Spleen (tissue), 11 donors: Measurements from ENCODE around the gene ADARB2. TPM values are rescaled to one million over a fixed set of nuclear protein-coding genes. Genes with fewer than 3 reads are reported as not detected.
A peak's percentile ranks its signal among the peaks of the same experiment; 100 is the strongest.

ENCODE experiments used
- DNase-seq: peaks from one replicate; pipeline ENCODE4 v3.0.0-alpha.2; 2020
- H3K27ac ChIP-seq, 8 donors: fragments of 200-600 bp; sonication (generic) in 7 of 8; 1 replicate in 4 of 8; 2 replicates in 4 of 8; pipeline versions ENCODE4 v1.5.0 to v1.8.0; 2016 to 2021; ENCODE audit warnings: inconsistent platforms in 4 of 8, mild to moderate bottlenecking in 4 of 8, moderate library complexity in 1 of 8
- H3K27me3 ChIP-seq, 7 donors: fragments of 200-600 bp; sonication (generic) in 6 of 7; replicated peaks in 1 of 7; 1 replicate in 4 of 7; 2 replicates in 3 of 7; pipeline versions ENCODE4 v1.5.0 to v1.8.0; 2016 to 2021; ENCODE audit warnings: inconsistent platforms in 3 of 7, mild to moderate bottlenecking in 1 of 7
- H3K36me3 ChIP-seq, 6 donors: fragments of 200-600 bp; sonication (generic) in 5 of 6; 1 replicate in 4 of 6; 2 replicates in 2 of 6; pipeline versions ENCODE4 v1.5.0 to v1.8.0; 2016 to 2021; ENCODE audit warnings: inconsistent platforms in 2 of 6
- H3K4me1 ChIP-seq, 6 donors: fragments of 200-600 bp; sonication (generic) in 5 of 6; 1 replicate in 3 of 6; 2 replicates in 3 of 6; pipeline versions ENCODE4 v1.5.0 to v1.8.0; 2016 to 2021; ENCODE audit warnings: inconsistent platforms in 3 of 6
- H3K4me3 ChIP-seq, 8 donors: fragments of 200-600 bp; sonication (generic) in 7 of 8; 1 replicate in 4 of 8; 2 replicates in 4 of 8; pipeline versions ENCODE4 v1.5.0 to v1.8.0; 2016 to 2021; ENCODE audit warnings: inconsistent platforms in 4 of 8, mild to moderate bottlenecking in 4 of 8, moderate library complexity in 2 of 8
- H3K9me3 ChIP-seq, 8 donors: fragments of 200-600 bp; sonication (generic) in 7 of 8; 1 replicate in 4 of 8; 2 replicates in 4 of 8; pipeline versions ENCODE4 v1.5.0 to v1.8.0; 2016 to 2021; ENCODE audit warnings: inconsistent platforms in 4 of 8
- CTCF ChIP-seq, 11 experiments: fragments of 200-600 bp in 7 of 11; fragments of 450-650 bp in 4 of 11; sonication (generic) in 4 of 11; IDR thresholded peaks in 8 of 11; conservative IDR thresholded peaks in 3 of 11; 1 replicate in 7 of 11; 2 replicates in 4 of 11; pipeline versions ENCODE4 v1.4.0 to v1.8.0; 2016 to 2021; ENCODE audit warnings: antibody characterized with exemption in 11 of 11, inconsistent platforms in 4 of 11, mild to moderate bottlenecking in 1 of 11
- POLR2A ChIP-seq, 3 donors: fragments of 450-650 bp; IDR thresholded peaks; one replicate each; pipeline ENCODE4 v1.5.1; 2017; ENCODE audit warnings: antibody characterized with exemption in 3 of 3, mild to moderate bottlenecking in 1 of 3
- POLR2AphosphoS5 ChIP-seq, 3 donors: sonication (generic); formaldehyde crosslinking; IDR thresholded peaks; one replicate each; pipeline ENCODE4 v1.5.1; 2017; ENCODE audit warnings: antibody characterized with exemption in 3 of 3
- WGBS, 5 donors: extraction: QIAGEN DNeasy Blood & Tissue Kit in 3 of 5; methylation state at CpG; one replicate each; pipeline versions ENCODE4 v1.1.5 to v1.1.7; 2013 to 2018; 5-methylcytosine and 5-hydroxymethylcytosine counted together
- intact Hi-C: fragments of 100-400 bp; cut with DNase I; formaldehyde crosslinking; loops from one replicate; pipeline ENCODE4 v1.15.0; 2023; ENCODE audit warnings: low total_unique reads
- polyA plus RNA-seq, 3 donors: library from polyadenylated mRNA; stranded (reverse); fragments of 200-250 nt; gene quantifications; one replicate each; pipeline ENCODE4 v1.2.1, GENCODE V29; 2013
- total RNA-seq, 7 donors: library from RNA; depleted of rRNA in 3 of 7; stranded (reverse); fragments of >200 nt in 3 of 7; fragmentation: NEBNext Ultra II Directional in 4 of 7; extraction: Animal tissue kit (Norgen Biotek cat#: 25700) in 4 of 7; gene quantifications; one replicate each; pipeline versions ENCODE4 v1.1.0 to v1.2.1, GENCODE V29; 2016 to 2021
- donor health status: healthy with polysubstance abuse.
- donor health status: DM: no; HTN: no; CAD: no; lungs with moderate emphysema.
- donor health status: DM: no; HTN: no; CAD: no.
- donor health status: Bipolar disorder and iron deficiency.
- donor health status: healthy.
- donor health status: DM: no; HTN: no; CAD: no.
- donor health status: DM: yes; HTN: yes; CAD: no.

The ADARB2 gene
- total and polyA plus RNA-seq, 10 donors = 0.05 to 8.1 (median 0.96) TPM

- Histone ChIP-seq H3K27ac (no peak overlapping the region), H3K4me3 (no peak overlapping the region), H3K36me3 (no peaks in the 10 kb centered on the region), H3K9me3 (no peaks in the 10 kb centered on the region), H3K4me1 (no peaks in the 10 kb centered on the region), H3K27me3 (peaks cover 0 to 29% (median 0%) of the 10 kb centered on the region in 7 donors)
- intact Hi-C loops = no loop called here
- WGBS, 5 donors = 65 to 76% (median 69%) methylated on average over 15 of the region's 15 CpGs
- no peak for DNase-seq
- TF ChIP-seq POLR2AphosphoS5 (IDR thresholded peaks at IDR 0.05) (peak in 1 of 3 donors; percentile 18), POLR2A (IDR thresholded peaks at IDR 0.05) (no peak), CTCF (IDR thresholded peaks at IDR 0.05 in 8 of 11, conservative IDR thresholded peaks at IDR 0.05 in 3 of 11) (no peak)
Observed at GRCh38 chr10:1685699-1686490, 51.4 kb downstream of the ADARB2 start.

DNA sequence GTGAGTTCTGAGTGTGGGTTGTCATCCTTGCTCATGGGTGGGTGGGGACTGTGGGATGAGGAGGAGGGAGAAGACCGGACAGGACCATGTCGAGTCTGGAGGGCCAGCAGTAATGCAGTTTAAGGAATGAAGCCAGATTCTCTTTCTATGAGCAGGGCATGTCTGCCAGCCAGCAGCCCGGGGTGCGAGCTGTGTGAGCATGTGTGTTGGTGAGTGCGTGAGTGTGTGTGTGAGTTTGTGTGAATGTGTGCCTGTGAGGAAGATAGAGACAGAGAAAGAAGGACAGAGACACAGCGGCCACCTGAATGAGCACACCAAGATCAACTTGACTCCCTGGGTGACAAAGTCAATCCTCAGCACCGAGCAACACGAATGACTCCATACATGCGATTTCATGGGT lies 52.3 kb downstream of the ADARB2 start:
- WGBS, 5 donors = 87 to 95% (median 94%) methylated on average over 9 of the region's 9 CpGs
- Histone ChIP-seq H3K36me3 (no peaks in the 10 kb centered on the region), H3K9me3 (no peaks in the 10 kb centered on the region), H3K4me1 (peaks cover 0 to 4% (median 0%) of the 10 kb centered on the region in 6 donors), H3K27me3 (peaks cover 0 to 22% (median 0%) of the 10 kb centered on the region in 7 donors), H3K27ac (no peak overlapping the region), H3K4me3 (no peak overlapping the region)
- intact Hi-C loops = no loop called here
- TF ChIP-seq POLR2A (IDR thresholded peaks at IDR 0.05) = no peak
- no peak for DNase-seq

DNA sequence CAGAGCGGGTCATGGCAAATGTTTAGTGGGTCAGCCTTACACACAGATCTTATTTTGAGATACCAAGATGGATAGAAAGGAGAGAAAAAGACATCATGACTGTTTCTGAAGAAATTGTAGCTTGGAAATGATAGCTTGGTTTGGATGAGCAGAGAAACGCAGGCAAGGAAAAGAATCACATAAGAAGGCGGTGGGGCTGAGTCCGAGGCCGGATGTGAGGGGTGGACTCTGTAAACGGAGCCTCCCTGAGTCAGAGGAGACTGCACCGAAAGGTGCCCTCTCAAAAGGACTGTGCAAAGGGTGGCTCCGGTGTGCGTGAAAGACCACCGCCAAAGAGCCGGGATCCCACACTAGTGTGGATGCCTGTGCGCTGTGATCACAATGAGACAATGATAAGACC lies 53.7 kb downstream of the ADARB2 start:
- Histone ChIP-seq H3K9me3 (no peaks in the 10 kb centered on the region), H3K27me3 (peaks cover 0 to 25% (median 0%) of the 10 kb centered on the region in 7 donors), H3K4me1 (peaks cover 0 to 4% (median 0%) of the 10 kb centered on the region in 6 donors), H3K4me3 (no peak overlapping the region), H3K27ac (no peak overlapping the region), H3K36me3 (no peaks in the 10 kb centered on the region)
- intact Hi-C loops = no loop called here
- TF ChIP-seq CTCF (IDR thresholded peaks at IDR 0.05 in 8 of 11, conservative IDR thresholded peaks at IDR 0.05 in 3 of 11) (no peak), POLR2AphosphoS5 (IDR thresholded peaks at IDR 0.05) (no peak), POLR2A (IDR thresholded peaks at IDR 0.05) (no peak)
- WGBS, 5 donors = 90 to 94% (median 93%) methylated on average over 12 of the region's 12 CpGs
- DNase-seq = no peak

GRCh38 chr10:1679821-1680650 lies 57.3 kb downstream of the ADARB2 start:
- H3K36me3 ChIP-seq = no peaks in the 10 kb centered on the region
- no peak overlapping the region for H3K4me3 ChIP-seq
- no peak for DNase-seq
- intact Hi-C loops = no loop called here
- no peaks in the 10 kb centered on the region for H3K9me3 ChIP-seq
- TF ChIP-seq CTCF (IDR thresholded peaks at IDR 0.05 in 8 of 11, conservative IDR thresholded peaks at IDR 0.05 in 3 of 11) (no peak), POLR2AphosphoS5 (IDR thresholded peaks at IDR 0.05) (peak in 2 of 3 donors; percentile 30 to 59)
- 51 to 66% (median 59%) methylated on average over 13 of the region's 13 CpGs for WGBS, 5 donors
- H3K27me3 ChIP-seq = peaks cover 0 to 15% (median 0%) of the 10 kb centered on the region in 7 donors
- no peak overlapping the region for H3K27ac ChIP-seq
- H3K4me1 ChIP-seq = peaks cover 0 to 7% (median 0%) of the 10 kb centered on the region in 6 donors
